ENCODE data around the gene NEU2. TPM values are rescaled to one million over a fixed set of nuclear protein-coding genes. Genes with fewer than 3 reads are reported as not detected.

Gene NEU2
- not detected in 2 replicates for total RNA-seq

DNA sequence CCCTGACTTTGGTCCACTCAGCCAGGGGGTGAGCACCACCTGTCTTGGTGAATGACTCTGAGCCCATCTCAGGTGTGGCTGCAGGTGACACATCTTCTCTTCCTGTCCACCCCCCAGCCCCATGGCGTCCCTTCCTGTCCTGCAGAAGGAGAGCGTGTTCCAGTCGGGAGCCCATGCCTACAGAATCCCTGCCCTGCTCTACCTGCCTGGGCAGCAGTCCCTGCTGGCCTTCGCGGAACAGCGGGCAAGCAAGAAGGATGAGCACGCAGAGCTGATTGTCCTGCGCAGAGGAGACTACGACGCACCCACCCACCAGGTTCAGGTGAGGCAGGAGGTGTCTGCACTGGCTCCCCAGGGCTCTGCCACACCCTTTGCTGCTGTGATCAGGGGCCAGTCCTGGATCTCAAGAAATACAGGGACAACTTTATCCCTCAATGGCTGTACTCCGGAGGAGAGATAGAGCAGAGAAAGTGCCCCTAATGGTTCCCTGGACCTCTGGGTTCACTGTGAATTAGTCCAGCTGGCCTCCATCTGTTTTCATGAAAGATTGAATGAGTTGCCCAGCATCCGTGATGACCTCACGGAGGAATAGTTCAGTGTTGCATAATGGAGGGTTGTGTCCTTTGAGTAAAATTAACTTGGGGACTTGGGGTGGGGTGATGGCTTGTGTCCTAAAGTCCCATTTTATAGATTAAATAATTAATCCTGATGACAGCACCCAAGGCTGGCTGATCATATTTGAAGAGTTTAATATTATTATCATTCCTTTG lies at the start of gene NEU2:
Gene NEU2 (plus strand): TSS at position 122 of the 770 bp plus-strand sequence. CDS start 0 bp downstream, at position 122.
- DNase-seq (ENCODE audit: low read depth): peak; percentile 19

GRCh38 chr2:232982926-232983668 lies 49.4 kb upstream of the NEU2 start:
- DNase-seq (ENCODE audit: low read depth): no peak
- TF ChIP-seq, protein P1, sequence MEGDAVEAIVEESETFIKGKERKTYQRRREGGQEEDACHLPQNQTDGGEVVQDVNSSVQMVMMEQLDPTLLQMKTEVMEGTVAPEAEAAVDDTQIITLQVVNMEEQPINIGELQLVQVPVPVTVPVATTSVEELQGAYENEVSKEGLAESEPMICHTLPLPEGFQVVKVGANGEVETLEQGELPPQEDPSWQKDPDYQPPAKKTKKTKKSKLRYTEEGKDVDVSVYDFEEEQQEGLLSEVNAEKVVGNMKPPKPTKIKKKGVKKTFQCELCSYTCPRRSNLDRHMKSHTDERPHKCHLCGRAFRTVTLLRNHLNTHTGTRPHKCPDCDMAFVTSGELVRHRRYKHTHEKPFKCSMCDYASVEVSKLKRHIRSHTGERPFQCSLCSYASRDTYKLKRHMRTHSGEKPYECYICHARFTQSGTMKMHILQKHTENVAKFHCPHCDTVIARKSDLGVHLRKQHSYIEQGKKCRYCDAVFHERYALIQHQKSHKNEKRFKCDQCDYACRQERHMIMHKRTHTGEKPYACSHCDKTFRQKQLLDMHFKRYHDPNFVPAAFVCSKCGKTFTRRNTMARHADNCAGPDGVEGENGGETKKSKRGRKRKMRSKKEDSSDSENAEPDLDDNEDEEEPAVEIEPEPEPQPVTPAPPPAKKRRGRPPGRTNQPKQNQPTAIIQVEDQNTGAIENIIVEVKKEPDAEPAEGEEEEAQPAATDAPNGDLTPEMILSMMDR (IDR thresholded peaks at IDR 0.05; ENCODE audit: insufficient read depth, low read depth, low read length): no peak

More for the DNA sequence above, at the start of gene NEU2:
- TF ChIP-seq, protein P1 (IDR thresholded peaks at IDR 0.05; ENCODE audit: insufficient read depth, low read depth, low read length): no peak
- H3K4me3 ChIP-seq (ENCODE audit: low read depth, low read length): no peak within 1 kb of the TSS

DNA sequence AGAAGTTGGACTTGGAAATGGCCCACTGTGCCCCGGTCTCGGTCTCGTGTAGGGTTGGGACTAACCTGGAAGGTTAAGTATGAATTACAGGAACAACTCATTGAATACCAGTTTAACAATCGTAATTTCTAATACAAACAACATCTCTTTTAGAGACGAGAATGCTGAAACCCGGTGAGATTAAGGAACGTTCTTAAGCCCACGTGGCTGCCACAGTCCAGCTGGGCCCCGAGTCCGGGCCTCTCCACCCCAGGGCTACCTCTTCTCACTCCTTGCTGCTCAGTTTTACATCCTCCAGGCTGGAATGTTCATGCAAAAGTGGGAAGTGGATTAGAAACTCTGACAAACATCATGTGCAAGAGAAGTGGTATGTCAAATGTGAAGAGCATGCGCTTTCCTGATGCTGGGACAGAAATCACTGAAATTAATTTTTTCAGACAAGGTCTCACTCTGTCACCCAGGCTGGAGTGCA lies 48.8 kb upstream of the NEU2 start:
- no peak for DNase-seq (ENCODE audit: low read depth)
- TF ChIP-seq, protein P1 (IDR thresholded peaks at IDR 0.05; ENCODE audit: insufficient read depth, low read depth, low read length): no peak
- no peak overlapping the region for H3K4me3 ChIP-seq (ENCODE audit: low read depth, low read length)

More at GRCh38 chr2:232982926-232983668, 49.4 kb upstream of the NEU2 start:
- no peak overlapping the region for H3K4me3 ChIP-seq (ENCODE audit: low read depth, low read length)

- DNase-seq (ENCODE audit: low read depth): no peak
- TF ChIP-seq, protein P1 (IDR thresholded peaks at IDR 0.05; ENCODE audit: insufficient read depth, low read depth, low read length): no peak
- H3K4me3 ChIP-seq (ENCODE audit: low read depth, low read length): no peak overlapping the region
These were observed 47.8 kb upstream of the NEU2 start for GRCh38 chr2:232984451-232985207.

- H3K4me3 ChIP-seq (ENCODE audit: low read depth, low read length): no peak overlapping the region
- no peak for DNase-seq (ENCODE audit: low read depth)
- TF ChIP-seq, protein P1 (IDR thresholded peaks at IDR 0.05; ENCODE audit: insufficient read depth, low read depth, low read length): no peak
These were observed 46.3 kb upstream of the NEU2 start for GRCh38 chr2:232986155-232986554.

DNA sequence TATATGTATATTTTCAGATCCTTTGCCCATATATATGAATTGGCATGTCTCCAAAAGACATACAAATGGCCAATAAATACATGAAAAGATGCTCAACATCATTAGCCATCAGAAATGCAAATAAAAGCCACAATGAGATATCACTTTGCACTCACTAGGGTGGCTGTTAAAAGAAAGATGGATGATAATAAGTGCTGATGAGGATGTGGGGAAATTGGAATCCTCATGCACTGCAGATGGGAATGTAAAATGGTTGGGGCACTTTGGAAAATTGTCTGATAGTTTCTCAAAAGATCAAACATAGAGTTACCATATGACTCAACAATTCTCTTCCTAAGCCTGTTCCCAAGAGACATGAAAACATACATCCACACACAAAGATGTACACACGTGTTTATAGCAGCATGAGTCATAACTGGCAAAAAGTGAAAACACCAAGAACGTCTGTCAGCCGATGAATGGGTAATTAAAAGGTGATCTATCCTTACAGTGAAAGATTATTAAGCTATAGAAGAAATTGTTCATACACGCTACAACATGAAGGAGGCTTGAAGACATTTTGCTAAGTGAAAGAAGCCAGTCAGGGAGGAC lies 39.1 kb upstream of the NEU2 start:
- TF ChIP-seq, protein P1 (IDR thresholded peaks at IDR 0.05; ENCODE audit: insufficient read depth, low read depth, low read length): no peak
- no peak for DNase-seq (ENCODE audit: low read depth)

More for the DNA sequence above, 39.1 kb upstream of the NEU2 start:
- H3K4me3 ChIP-seq (ENCODE audit: low read depth, low read length): no peak overlapping the region

Data from fibroblast of villous mesenchyme (primary cell).